ENCODE results near the gene ALG14.
"Not testable (repeated sequence)": the region's sequence is repeated elsewhere in the genome, so short reads cannot be mapped to it uniquely, and the experiment has no call there.

The ALG14 gene

DNA sequence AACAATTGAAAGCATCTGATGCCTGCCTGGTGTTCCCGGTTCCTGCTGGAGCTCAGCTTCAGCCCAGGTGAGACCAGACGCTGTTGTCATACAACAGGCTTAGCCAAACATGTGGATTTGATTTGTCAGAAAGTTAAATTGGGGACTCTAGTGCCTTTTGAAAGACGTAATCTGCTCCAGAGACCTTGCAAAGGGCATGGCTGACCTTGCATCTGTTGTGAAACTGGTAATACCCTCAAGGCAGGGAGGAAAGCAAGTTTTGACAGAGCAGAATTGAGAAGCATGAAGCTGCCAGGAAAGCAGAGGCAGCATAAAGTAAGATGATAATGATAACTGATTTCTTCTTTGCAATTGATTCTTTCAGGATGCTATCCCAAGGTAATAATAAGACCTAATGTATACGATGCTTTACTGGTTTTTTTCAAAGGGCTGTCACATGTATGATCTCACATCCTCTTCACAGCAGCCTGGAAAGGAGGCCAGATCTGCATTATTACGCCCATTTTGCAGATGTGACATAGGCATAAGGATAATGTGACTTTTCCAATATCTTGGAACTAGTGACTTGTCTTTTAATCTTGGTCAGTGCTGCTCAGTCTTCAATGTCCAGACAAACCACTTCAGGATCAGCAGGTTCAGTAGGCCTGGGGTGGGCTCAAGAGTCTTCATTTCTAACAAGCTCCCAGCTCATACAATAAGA lies 121.1 kb downstream of the ALG14 start:
- DNase-seq: no peak

DNA sequence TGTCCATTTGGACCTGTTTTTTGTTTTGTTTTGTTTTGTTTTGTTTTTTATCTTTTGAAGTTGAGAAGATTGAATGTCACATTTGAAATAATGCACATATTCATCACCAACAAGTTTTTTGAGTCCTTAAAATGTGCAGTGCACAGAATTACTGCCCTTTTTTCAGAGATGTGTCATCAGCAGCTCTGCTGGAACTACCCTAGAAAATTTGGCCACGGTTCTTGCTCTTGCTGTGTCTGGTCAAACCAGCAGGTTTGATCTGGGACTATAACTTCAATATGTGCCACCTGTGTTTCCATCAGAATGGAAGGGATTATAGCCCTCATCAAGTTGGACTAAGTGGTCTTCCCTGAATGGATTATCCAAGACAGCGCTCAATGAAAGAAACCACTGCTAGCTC lies 121.7 kb downstream of the ALG14 start:
- DNase-seq: no peak

DNA sequence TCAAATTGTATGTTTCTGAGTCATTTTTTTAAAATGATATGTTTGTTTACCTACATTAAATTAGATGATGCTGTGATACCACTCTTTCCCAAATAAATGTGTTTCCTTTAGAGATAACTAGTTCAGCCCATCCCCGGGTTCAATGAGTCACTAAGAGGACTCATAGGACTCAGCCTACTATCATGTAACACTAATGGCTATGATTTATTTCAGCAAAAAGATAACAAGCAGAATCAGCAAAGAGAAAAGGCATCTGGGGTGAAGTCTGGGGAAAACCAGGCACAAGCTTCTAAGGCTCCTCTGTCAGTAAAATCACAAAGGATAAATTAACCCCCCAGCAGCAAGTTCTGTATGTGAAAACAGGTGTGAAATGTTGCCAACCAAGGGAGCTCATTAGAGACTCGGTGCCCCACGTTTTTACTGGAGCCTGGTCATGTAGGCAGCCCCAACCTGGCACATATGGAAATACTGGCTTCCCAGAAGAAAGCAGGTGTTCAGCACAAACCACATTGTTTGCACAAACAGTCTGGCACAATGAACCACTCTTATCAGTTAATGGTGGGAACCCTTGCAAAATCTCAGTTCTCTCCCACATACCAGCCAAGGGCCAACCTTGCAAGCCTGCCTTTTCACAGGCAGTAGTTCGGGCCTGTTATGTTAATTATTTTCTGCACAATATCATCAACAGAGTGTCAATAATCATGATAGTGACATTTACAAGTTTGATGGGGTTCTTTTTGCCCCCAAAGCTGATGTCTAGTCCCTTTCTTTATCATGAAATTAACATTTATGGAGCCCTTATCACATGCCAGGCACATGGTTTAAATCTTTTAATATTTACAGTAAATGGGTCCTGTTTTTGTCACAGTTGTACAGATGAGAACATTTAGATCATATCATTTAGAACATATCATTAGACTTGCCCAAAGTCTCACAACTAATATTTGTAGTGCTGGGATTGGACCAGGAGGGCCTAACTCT lies 122.8 kb downstream of the ALG14 start:
- DNase-seq: peak; percentile 23

DNA sequence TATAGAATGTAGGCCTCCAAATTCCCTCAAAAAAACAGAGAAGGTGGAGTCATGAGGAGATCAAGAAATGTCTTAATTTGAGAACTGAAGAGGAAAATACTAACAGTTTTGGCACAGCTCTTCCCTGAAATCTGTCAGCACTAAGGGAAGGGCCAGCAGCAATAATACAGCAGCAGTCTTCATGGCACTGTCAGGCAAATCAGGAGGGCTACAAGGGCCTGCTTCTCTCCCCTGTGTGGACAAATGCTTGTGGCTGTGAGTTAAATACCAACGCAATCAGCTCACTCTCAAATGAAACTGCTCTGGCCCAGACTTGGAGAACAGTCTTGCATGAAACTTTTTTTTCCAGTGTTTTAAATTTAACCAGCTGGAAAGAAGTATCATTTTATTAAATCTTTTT lies 125.3 kb downstream of the ALG14 start:
- DNase-seq: no peak

DNA sequence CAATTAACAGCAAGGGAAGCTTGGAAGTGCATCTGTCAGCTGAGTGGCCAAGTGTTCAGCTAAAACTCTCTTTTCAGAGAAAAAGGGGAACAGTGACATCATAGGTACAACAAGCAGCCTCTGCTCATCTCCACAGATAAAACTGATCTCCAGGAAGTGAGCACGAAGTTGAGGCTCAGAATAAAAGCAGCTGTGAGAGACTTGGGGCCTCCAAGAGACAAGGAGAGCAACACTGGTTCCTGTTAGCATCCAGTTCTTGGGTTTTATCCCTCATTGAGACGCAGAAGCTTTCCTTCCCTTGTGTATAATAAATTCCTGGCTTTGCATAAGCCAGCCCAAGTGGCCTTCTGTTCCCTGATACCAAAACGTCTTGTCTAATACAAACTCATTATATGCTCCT lies 125.9 kb downstream of the ALG14 start:
- no peak for DNase-seq

GRCh38 chr1:94942171-94943128 lies 130.3 kb downstream of the ALG14 start:
- no peak for DNase-seq

DNA sequence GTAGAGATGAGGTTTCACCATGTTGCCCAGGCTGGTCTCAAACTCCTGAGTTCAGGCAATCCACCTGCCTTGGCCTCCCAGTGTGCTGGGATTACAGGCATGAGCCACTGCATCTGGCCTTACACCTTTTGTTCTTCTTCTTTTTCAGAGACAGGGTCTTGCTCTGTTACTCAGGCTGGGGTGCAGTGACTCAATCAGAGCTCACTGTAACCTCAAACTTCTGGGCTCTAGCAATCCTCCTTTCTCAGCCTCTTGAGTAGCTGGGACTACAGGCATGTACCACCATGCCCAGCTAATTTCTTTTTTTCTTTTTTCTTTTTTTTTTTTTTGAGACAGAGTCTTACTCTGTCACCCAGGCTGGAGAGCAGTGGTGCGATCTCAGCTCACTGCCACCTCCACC lies 131.3 kb downstream of the ALG14 start:
- DNase-seq: not testable (repeated sequence)

DNA sequence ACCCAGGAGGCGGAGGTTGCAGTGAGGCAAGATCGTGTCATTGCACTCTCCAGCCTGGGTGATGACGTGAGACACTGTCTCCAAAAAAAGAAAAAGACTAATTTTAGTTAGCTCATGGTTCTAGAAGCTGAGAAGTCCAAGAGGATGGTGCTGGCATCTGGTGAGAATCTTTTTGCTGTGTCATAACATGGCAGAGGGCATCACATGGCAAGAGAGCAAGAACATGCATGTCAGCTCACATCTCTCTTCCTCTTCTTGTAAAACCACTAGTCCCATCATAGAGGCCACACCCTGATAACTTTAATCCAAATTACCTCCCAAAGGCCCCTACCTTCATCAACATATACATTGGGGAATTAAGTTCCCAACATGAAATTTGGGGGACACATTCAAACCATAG lies 132.0 kb downstream of the ALG14 start:
- no peak for DNase-seq

DNA sequence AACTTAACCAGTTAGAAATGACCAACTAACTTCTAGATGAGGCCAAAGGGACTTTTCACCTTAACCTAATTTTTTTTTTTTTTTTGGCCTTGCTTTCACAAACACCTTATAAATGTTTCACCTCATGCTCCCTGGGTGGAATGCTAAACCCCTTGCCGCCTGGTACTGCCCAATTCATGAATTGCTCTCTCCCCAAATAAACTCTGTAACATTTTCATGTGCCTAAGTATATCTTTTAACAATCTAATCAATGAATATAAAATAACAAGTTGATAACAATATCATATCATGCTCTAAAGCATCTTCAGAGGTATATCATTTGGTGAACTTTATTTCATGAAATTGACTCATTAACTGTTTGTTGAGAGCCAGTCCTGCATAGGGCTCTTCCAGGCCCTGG lies 134.9 kb downstream of the ALG14 start:
- DNase-seq: no peak

- no peak for DNase-seq
Observed at GRCh38 chr1:94936861-94937620, 135.7 kb downstream of the ALG14 start.

DNA sequence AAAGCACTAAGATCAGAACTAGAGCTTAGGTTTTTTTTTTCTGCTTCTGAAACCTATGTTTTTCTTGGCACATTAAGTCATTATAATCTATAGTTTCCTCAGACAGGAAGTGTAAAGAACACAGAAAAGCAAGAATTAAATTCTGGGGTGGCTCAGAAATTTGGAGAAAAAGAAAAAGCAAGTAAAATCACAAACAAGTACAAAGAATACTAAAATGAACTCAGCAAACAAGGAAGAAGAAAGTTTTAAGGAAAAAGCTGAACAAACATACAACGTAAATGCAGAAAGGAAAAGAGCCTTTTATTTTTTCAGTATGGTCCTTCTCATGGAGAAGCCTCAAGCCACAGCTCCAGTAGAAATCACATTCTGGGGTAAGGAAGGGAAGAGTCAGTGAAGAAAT lies 137.3 kb downstream of the ALG14 start:
- DNase-seq: no peak

DNA sequence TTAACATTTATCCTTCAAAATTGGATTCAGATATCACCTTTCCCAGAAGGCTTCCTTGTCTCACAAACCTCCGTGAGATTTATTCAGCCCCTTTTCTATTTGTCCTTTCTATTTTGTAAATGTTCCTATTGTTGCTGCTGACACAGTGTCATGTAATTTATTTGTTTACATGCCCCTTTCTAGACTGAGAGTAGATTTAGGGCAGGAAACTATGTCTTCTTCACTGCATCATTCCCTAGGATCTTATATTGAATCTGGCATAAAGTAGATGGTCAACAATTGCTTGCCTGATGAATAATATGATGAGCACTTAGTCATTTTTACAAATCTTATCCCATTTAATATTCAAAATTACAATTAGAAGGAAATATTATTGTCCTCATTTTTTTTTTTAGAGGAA lies 137.7 kb downstream of the ALG14 start:
- no peak for DNase-seq

DNA sequence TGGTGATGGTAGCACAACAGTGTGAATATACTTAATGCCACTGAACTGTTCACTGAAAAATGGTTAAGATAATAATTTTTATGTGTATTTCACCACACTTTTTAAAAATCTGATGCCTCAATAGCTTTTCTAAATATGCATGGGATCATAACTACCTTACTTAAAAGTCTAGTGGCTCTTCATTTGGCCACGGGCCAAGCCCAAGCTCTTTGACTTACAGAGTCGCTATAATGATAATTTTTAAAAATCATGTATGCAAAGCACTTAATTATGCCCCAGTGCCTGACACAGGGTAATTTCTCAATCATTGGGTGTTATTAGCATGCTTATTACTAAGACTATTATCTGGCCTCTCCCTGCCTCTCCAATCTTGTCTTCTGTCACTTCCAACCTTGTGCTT lies 138.2 kb downstream of the ALG14 start:
- DNase-seq: no peak

DNA sequence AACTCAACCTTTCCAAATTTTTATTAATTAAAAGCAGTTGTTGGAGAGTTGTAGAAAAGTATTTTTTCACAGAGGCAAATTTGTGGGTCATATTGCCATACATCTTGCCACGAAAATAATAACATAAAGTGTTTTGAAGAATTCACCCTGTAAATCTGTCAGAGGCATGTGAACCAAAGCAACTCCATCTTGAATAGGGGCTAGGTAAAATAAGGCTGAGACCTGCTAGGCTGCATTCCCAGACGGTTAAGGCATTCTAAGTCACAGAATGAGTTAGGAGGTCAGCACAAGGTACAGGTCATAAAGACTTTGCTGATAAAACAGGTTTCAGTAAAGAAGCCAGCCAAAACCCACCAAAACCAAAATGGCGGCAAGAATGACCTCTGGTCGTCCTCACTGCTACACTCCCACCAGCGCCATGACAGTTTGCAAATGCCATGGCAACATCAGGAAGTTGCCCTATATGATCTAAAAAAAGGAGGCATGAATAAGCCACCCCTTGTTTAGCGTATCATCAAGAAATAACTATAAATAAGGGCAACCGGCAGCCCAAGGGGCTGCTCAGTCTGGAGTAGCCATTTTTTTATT lies 141.4 kb downstream of the ALG14 start:
- no peak for DNase-seq

- DNase-seq: no peak
Observed at GRCh38 chr1:94929351-94930217, 143.2 kb downstream of the ALG14 start.

- no peak for DNase-seq
Observed at GRCh38 chr1:94928293-94928939, 144.3 kb downstream of the ALG14 start.

GRCh38 chr1:94927405-94928175 lies 145.2 kb downstream of the ALG14 start:
- DNase-seq: no peak

DNA sequence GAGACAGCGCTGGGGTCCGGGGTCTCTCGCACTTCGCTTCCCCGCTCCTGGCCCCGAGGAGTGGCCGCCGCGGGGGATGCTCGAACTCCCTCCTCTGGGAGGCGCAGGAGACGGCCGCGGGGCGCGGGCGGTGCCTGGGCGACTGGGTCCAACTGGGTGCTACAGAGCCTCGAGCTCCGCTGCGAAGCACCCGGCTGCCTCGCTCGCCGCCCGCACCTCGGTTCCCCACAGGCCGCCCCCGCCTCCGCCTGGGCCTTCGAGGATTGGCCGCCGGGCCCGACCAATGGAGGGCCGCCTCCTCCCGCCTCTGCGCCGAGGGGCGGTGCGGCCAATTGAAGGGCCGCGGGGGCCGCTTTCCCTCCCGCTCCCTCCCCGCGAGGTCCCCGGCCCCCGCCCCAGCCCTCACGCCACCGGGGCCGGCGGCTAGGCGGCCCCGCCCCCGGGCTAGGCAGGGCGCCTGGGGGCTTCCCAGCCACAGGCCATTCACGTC lies 145.8 kb downstream of the ALG14 start, which contains the start of gene CNN3:
TSS of gene CNN3 (minus strand) at position 196 of the 490 bp plus-strand sequence. CDS start 216 bp downstream, outside the sequence.
- peak; percentile 36 for DNase-seq

All from NCI-H2081 treated with DMSO at 0.1 percent for 48 hours (cell line).